ENCODE results near the gene AP2B1. TPM values are rescaled to one million over a fixed set of nuclear protein-coding genes. Genes with fewer than 3 reads are reported as not detected.

AP2B1 gene
- total RNA-seq, 1 experiment from 2014 or later, result 70.2 TPM

DNA sequence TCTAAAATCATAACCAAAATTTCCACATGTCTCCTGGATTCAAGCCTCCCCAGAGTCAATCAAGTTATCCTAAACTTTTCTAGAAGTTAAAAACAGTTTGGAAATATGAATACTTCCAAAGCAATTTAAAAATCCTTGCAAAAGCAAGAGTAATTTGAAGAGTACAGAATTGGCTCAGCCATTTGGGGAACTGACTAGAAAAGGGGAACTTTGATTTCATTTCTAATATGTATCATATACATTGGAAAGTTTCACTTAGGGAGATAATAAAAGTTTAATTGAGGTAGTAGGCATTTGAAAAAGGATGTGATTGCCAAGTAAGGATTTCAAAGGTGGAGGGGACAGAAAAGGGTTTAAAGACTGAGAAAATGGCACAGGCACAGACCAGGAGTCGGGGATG, 40.6 kb upstream of the AP2B1 start:
- Histone ChIP-seq H3F3A (ENCODE audit: low read length, unreplicated experiment) (no peaks in the 10 kb centered on the region), H3K4me3 (ENCODE audit: low read length) (no peak overlapping the region), H2AFZ (ENCODE audit: low read length) (no peak overlapping the region), H3K9me2 (replicated peaks; ENCODE audit: low read length) (no peaks in the 10 kb centered on the region), H3K9me3 (ENCODE audit: low read length) (no peaks in the 10 kb centered on the region), H3K36me3 (ENCODE audit: low read depth, low read length) (no peaks in the 10 kb centered on the region), H3K27ac (ENCODE audit: low read length) (no peak overlapping the region), H3K79me2 (ENCODE audit: low read length) (no peaks in the 10 kb centered on the region), H3K4me1 (ENCODE audit: insufficient read depth, low read length) (0 out of 2 replicates have a peak, but pooled peaks cover 2% of the 10 kb centered on the region), H3K27me3 (ENCODE audit: low read length) (peaks cover 22% of the 10 kb centered on the region), H3K9ac (ENCODE audit: low read length) (no peak overlapping the region), H4K20me1 (ENCODE audit: low read length) (no peaks in the 10 kb centered on the region), H3K4me2 (ENCODE audit: low read length) (no peak overlapping the region)
- BruUV-seq (replicated peaks), result no TSS peak
- ChIA-PET POLR2A (ENCODE audit: unreplicated experiment) (no interaction called here), CTCF (no interaction called here)
- ATAC-seq (no peak), DNase-seq (no peak)
- intact Hi-C loops (cut with micrococcal nuclease), result no loop called here
- TF ChIP-seq EZH2 (IDR thresholded peaks at IDR 0.05; ENCODE audit: low read length, unreplicated experiment) (no peak), EZH2phosphoT487 (IDR thresholded peaks at IDR 0.05; ENCODE audit: borderline replicate concordance, low read length) (no peak)
- TF ChIP-seq, protein P1, sequence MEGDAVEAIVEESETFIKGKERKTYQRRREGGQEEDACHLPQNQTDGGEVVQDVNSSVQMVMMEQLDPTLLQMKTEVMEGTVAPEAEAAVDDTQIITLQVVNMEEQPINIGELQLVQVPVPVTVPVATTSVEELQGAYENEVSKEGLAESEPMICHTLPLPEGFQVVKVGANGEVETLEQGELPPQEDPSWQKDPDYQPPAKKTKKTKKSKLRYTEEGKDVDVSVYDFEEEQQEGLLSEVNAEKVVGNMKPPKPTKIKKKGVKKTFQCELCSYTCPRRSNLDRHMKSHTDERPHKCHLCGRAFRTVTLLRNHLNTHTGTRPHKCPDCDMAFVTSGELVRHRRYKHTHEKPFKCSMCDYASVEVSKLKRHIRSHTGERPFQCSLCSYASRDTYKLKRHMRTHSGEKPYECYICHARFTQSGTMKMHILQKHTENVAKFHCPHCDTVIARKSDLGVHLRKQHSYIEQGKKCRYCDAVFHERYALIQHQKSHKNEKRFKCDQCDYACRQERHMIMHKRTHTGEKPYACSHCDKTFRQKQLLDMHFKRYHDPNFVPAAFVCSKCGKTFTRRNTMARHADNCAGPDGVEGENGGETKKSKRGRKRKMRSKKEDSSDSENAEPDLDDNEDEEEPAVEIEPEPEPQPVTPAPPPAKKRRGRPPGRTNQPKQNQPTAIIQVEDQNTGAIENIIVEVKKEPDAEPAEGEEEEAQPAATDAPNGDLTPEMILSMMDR (conservative IDR thresholded peaks at IDR 0.05; ENCODE audit: low read depth, low read length), result no peak

DNA sequence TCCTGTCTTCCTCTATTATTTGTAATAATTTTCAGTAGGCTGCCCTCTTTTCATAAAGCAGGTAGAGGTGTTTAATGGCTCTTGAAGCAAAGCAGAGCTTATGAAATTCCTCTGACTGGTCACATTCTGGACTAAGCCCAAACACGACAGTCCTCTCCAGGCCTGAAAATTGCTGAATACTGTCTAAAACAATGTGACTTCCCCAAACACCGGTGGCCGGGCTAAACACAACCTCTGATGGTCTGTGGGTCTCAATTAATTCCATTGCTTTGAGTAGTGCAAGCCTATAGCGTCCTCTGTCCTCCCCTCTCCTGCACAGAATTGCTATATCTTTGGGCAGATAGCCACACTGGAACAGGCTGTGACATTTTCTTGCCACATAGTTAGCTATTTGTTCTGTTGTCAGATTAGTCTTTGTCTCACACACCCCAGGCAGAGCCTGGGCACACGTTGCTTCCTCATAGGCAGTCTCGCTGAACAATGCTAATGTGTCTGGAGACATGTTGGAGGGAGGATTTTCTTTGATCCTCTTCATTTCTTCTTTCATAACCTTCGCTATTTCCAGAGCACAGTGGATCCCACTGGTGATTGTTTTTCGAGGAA, 38.8 kb upstream of the AP2B1 start:
- ChIA-PET CTCF (no interaction called here), POLR2A (ENCODE audit: unreplicated experiment) (no interaction called here)
- TF ChIP-seq, protein P1 (conservative IDR thresholded peaks at IDR 0.05; ENCODE audit: low read depth, low read length), result no peak
- TF ChIP-seq EZH2phosphoT487 (IDR thresholded peaks at IDR 0.05; ENCODE audit: borderline replicate concordance, low read length), result no peak
- no peak for TF ChIP-seq EZH2 (IDR thresholded peaks at IDR 0.05; ENCODE audit: low read length, unreplicated experiment)
- Histone ChIP-seq H3K27ac (ENCODE audit: low read length) (no peak overlapping the region), H3K4me1 (ENCODE audit: insufficient read depth, low read length) (0 out of 2 replicates have a peak, but pooled peaks cover 2% of the 10 kb centered on the region), H3K4me2 (ENCODE audit: low read length) (no peak overlapping the region), H2AFZ (ENCODE audit: low read length) (no peak overlapping the region), H3K27me3 (ENCODE audit: low read length) (peaks cover 28% of the 10 kb centered on the region), H3K9me2 (replicated peaks; ENCODE audit: low read length) (no peaks in the 10 kb centered on the region), H3K79me2 (ENCODE audit: low read length) (no peaks in the 10 kb centered on the region), H3F3A (ENCODE audit: low read length, unreplicated experiment) (no peaks in the 10 kb centered on the region), H4K20me1 (ENCODE audit: low read length) (no peaks in the 10 kb centered on the region), H3K9me3 (ENCODE audit: low read length) (no peaks in the 10 kb centered on the region), H3K9ac (ENCODE audit: low read length) (no peak overlapping the region), H3K4me3 (ENCODE audit: low read length) (no peak overlapping the region), H3K36me3 (ENCODE audit: low read depth, low read length) (no peaks in the 10 kb centered on the region)
- no TSS peak for BruUV-seq (replicated peaks)
- ATAC-seq (no peak), DNase-seq (no peak)
- intact Hi-C loops (cut with micrococcal nuclease), result no loop called here

DNA sequence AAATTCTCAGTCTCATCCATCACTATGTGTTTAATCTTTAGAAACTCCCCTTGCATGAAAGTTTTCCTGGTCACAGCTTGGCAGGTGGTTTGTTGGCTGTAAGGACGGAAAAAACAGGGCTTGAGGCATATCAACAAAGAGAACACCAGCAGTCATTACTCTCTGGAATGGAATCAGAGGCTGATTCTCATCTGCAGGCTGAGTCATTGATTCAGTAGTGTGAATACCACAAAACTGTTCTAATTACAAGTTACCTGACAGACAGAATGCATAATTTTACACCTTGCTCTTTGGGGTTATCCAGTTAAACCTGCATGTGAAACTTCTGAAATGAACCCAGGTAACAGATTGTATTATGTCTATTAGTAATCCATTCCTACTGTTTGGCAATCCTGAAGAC, 38.1 kb upstream of the AP2B1 start:
- Histone ChIP-seq H3K9me2 (replicated peaks; ENCODE audit: low read length) (no peaks in the 10 kb centered on the region), H3K79me2 (ENCODE audit: low read length) (no peaks in the 10 kb centered on the region), H3K9ac (ENCODE audit: low read length) (no peak overlapping the region), H3K27ac (ENCODE audit: low read length) (no peak overlapping the region), H3K36me3 (ENCODE audit: low read depth, low read length) (no peaks in the 10 kb centered on the region), H3K4me3 (ENCODE audit: low read length) (no peak overlapping the region), H4K20me1 (ENCODE audit: low read length) (no peaks in the 10 kb centered on the region), H3K4me1 (ENCODE audit: insufficient read depth, low read length) (no peaks in the 10 kb centered on the region), H2AFZ (ENCODE audit: low read length) (no peak overlapping the region), H3K27me3 (ENCODE audit: low read length) (peaks cover 32% of the 10 kb centered on the region), H3F3A (ENCODE audit: low read length, unreplicated experiment) (no peaks in the 10 kb centered on the region), H3K4me2 (ENCODE audit: low read length) (no peak overlapping the region), H3K9me3 (ENCODE audit: low read length) (no peaks in the 10 kb centered on the region)
- no TSS peak for BruUV-seq (replicated peaks)
- DNase-seq (no peak), ATAC-seq (no peak)
- intact Hi-C loops (cut with micrococcal nuclease), result no loop called here
- no peak for TF ChIP-seq EZH2phosphoT487 (IDR thresholded peaks at IDR 0.05; ENCODE audit: borderline replicate concordance, low read length)
- no peak for TF ChIP-seq EZH2 (IDR thresholded peaks at IDR 0.05; ENCODE audit: low read length, unreplicated experiment)
- TF ChIP-seq, protein P1 (conservative IDR thresholded peaks at IDR 0.05; ENCODE audit: low read depth, low read length), result no peak
- POLR2A ChIA-PET (ENCODE audit: unreplicated experiment), result no interaction called here
- CTCF ChIA-PET, result no interaction called here

Measured in PC-3 (cell line).